GM12891 (cell line): ENCODE measurements around the gene TAF1A.

ENCODE experiments used
- DNase-seq: peaks from one replicate; pipeline ENCODE4 v3.0.0; 2011; ENCODE audit warnings: low spot score; ENCODE audit not compliant: insufficient read length
- FAIRE-seq: peaks from 2 replicates; lab custom pipeline; 2011; peaks lifted over from hg19 to GRCh38; lab: Jason Lieb, UNC
- PAX5 ChIP-seq: IDR thresholded peaks from 2 replicates; pipeline ENCODE4 v1.6.1; 2011; ENCODE audit warnings: low read length, moderate library complexity, mild to moderate bottlenecking; ENCODE audit not compliant: insufficient read depth, severe bottlenecking
- POLR2A ChIP-seq: IDR thresholded peaks from 2 replicates; pipeline ENCODE4 v1.6.1; 2011; ENCODE audit warnings: low read depth, low read length, control low read depth
- POLR2AphosphoS5 ChIP-seq: IDR thresholded peaks from 2 replicates; pipeline ENCODE4 v1.6.1; 2011; ENCODE audit warnings: low read depth, low read length, control low read depth
- POU2F2 ChIP-seq: IDR thresholded peaks from 2 replicates; pipeline ENCODE4 v1.6.1; 2011; ENCODE audit warnings: low read depth, mild to moderate bottlenecking, control low read depth, low read length, moderate library complexity
- SPI1 ChIP-seq: IDR thresholded peaks from 2 replicates; pipeline ENCODE4 v1.6.1; 2011; ENCODE audit warnings: low read depth, low read length, control low read depth
- TAF1 ChIP-seq: IDR thresholded peaks from 2 replicates; pipeline ENCODE4 v1.6.1; 2011; ENCODE audit warnings: low read depth, low read length, control low read depth

Gene TAF1A

GRCh38 chr1:222543817-222544216 lies 45.9 kb downstream of the TAF1A start:
- no peak for DNase-seq
- TF ChIP-seq TAF1 (no peak), POLR2A (no peak), SPI1 (no peak), POU2F2 (no peak), POLR2AphosphoS5 (no peak), PAX5 (no peak)
- FAIRE-seq = no peak

GRCh38 chr1:222540598-222540995 lies 49.1 kb downstream of the TAF1A start:
- DNase-seq (no peak), FAIRE-seq (no peak)
- TF ChIP-seq TAF1 (no peak), POU2F2 (no peak), POLR2A (no peak), SPI1 (no peak), PAX5 (no peak), POLR2AphosphoS5 (no peak)

DNA sequence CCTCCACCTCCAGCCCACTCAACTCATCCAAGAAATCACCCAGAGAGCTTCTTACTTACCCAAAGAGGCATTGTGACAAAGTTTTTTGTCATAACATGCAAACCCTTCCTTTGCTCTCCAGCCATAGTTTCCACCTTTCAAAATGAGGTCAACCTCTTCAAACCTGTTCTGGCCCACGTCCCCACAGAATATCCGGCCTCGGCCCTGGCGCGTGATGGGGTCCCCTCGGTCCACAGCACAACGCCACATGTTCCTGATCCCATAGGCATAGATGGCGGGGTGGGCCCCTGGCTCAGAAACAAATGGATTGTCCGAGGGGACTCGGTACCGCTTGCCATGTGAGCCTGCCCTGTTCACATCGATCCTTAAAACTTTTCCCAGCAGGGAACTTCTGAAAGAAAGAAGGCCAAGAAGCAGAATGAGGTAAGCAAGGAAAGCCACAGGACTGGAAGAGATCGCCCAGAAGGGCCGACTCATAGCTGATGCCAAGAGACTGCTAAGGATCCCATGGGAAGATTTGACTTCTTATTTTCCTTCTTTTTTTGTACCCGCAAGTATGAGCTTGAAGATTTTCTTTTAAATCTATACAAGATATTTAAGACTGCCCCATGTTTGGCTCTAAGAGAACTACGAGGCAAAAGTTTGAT lies 49.7 kb downstream of the TAF1A start:
- TF ChIP-seq TAF1 (no peak), POLR2AphosphoS5 (no peak), SPI1 (no peak), PAX5 (no peak), POLR2A (no peak), POU2F2 (no peak)
- DNase-seq (no peak), FAIRE-seq (no peak)

DNA sequence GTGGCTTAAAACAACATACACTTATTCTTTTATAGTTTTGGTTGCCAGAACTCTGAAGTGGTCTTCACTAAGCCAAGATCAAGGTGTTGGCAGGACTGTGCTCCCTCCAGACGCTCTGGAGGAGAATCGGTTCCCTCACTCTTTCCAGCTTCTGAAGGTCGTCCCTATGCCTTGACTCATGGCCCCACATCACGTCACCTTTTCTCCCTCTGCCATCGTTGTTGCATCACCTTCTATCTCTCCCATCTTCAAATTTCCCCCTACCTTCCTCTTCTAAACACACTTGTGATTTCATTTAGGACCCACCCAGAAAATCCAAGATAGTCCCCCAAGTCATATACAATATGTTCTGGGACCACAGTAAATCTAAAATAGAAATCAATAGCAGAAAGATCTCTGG lies 54.3 kb downstream of the TAF1A start:
- TF ChIP-seq PAX5 (no peak), POU2F2 (no peak)
- FAIRE-seq = no peak

DNA sequence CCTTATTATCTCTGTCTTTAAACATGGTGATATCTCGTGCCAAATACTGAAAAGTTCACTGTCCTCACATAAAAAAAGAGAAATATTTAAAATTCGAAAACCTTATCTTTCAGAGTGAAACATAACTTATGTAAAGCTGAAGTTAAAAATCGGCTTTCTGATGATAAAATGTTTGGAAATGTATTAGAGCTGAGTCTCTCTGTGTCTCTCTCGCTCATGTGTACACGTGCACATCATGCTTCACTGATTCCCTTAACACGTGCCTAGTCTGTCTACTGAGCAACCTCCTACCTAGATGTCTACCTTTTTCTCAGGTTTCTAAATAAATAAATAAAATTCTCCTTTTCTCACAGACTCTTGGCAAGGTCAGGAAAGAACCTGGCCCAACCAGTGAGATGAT lies 58.9 kb downstream of the TAF1A start:
- DNase-seq = no peak
- FAIRE-seq = no peak
- TF ChIP-seq TAF1 (no peak), POLR2AphosphoS5 (no peak), PAX5 (no peak)

More for the DNA sequence above, 54.3 kb downstream of the TAF1A start:
- no peak for DNase-seq

DNA sequence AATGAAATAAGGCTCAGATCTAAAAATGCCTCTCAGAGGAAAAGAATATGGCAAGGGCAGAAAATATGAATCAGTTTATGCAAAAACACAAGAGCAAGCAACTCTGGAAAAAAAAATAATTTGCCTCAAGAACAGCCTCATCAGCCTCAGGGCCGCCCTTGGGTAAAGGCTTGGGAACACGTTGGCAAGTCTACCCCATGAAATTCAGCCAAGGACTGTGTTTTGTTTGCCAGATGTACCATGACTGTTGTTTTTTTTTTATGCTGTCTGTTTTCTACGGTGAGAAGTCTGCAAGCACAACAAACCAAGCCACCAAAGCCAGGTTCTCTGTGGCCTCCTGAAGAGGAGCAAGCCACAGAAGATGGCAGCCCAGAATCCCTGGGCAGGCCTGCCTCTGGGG lies 59.8 kb downstream of the TAF1A start:
- DNase-seq (no peak), FAIRE-seq (no peak)
- TF ChIP-seq POLR2AphosphoS5 = no peak
- no peak for TF ChIP-seq POLR2A
- TF ChIP-seq TAF1 = no peak
- TF ChIP-seq PAX5 = no peak
- TF ChIP-seq SPI1 = no peak
- no peak for TF ChIP-seq POU2F2

GRCh38 chr1:222529181-222529580 lies 60.6 kb downstream of the TAF1A start:
- DNase-seq (no peak), FAIRE-seq (no peak)
- no peak for TF ChIP-seq POLR2AphosphoS5
- no peak for TF ChIP-seq PAX5
- TF ChIP-seq SPI1 = no peak
- TF ChIP-seq TAF1 = no peak
- no peak for TF ChIP-seq POLR2A
- no peak for TF ChIP-seq POU2F2

DNA sequence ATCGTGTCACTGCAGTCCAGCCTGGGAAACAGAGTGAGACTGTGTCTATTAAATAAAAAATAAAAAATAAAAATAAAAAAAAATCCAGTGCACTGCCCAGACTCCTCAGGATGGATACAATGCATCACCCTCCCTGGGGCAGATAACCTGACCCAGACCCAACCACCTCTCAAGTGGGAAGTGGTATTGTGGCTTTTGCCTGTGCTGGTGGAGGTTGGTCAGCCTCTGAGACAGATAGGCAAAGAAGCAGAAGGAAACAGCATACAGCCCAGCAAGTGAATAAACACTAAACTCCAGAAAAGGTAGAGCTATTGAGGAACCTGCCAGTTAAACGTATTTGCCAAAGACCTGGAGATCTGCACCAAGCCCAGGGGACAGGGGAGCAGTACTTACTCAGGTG lies 63.8 kb downstream of the TAF1A start:
- DNase-seq = no peak
- TF ChIP-seq POU2F2 (no peak), PAX5 (no peak), POLR2A (no peak), TAF1 (no peak), POLR2AphosphoS5 (no peak), SPI1 (no peak)
- FAIRE-seq = no peak

- FAIRE-seq = no peak
- no peak for DNase-seq
- TF ChIP-seq POLR2A = no peak
- no peak for TF ChIP-seq TAF1
- TF ChIP-seq POU2F2 = no peak
- no peak for TF ChIP-seq SPI1
- TF ChIP-seq POLR2AphosphoS5 = no peak
- no peak for TF ChIP-seq PAX5
Observed at GRCh38 chr1:222523852-222524251, 65.9 kb downstream of the TAF1A start.

DNA sequence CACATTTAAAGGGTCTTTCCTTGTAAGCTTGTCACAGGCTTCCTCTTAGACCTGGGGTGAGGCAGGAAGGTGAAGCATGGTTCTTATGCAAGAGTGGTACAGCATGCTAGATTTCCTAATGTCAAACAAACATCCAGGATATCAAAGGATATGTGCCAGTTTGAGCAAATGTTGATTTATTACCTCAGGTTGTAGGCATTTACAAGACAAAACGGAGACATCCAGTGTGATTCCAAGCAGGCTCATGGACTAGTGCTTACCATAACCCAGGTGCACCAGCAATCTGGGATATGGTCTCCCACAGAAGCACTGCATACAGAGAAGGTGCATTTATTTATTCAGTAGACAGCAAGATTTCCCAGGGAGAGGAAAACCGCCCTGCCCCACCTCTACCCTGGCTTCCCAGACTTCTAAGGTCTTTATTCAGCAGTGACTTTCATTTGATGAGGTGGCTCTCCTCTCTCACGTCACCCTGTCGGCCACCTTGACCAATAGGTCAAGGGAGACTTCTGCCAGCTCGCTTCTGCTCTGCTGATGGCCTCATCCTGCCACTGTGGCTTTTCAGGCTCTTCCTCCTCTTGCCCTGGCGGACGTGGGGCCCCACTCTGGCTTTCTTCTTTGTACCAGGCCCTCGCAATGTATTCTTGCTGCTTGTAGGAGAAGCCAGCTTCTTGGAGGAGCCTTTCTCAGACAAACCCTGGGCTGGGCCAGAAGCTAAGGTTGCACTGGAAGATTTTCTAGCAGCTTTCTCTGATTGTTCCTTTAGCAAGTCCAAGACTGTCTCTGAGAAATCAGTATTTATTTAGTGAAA lies 67.4 kb downstream of the TAF1A start:
- TF ChIP-seq POLR2AphosphoS5 (no peak), POLR2A (no peak), PAX5 (no peak), SPI1 (no peak)
- FAIRE-seq (no peak), DNase-seq (no peak)
